Measurements from ENCODE around the gene MUS81. TPM values are rescaled to one million over a fixed set of nuclear protein-coding genes. Genes with fewer than 3 reads are reported as not detected.

MUS81 gene
- total and polyA plus RNA-seq, 2 of the 4 experiments (the other 2 are of a cell fraction): 23.7 to 47.9 TPM

DNA sequence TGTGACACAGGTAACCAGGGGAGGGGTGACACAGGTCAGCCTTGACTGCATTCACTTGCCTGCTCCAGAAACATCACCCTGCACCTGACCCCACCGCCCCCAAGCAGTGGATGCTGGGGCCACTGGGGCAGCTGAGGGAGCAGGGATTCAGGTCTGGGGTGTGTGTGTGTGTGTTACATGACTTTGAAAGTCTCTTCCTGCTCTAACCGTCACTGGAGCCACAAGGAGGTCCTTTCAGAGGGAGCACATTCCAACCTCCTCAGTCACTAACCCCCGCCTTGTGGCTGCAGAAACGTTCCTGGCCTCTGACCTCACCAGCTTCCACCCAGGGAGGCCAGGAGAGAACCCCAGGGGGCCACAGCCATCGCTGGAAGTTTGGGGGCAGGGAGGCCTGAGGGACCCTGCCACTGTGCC is 42.8 kb downstream of the MUS81 start (continued):
- TF ChIP-seq RFX5 (IDR thresholded peaks at IDR 0.05; ENCODE audit: low read depth, low read length): no peak
- TF ChIP-seq RCOR1 (IDR thresholded peaks at IDR 0.05; ENCODE audit: insufficient replicate concordance, low read length): no peak
- peak; percentile 2; the same call in 1 of the 2 replicates for TF ChIP-seq NFE2L2 (IDR thresholded peaks at IDR 0.05; ENCODE audit: low read depth, low read length)
- no peak for TF ChIP-seq MXI1 (IDR thresholded peaks at IDR 0.05; ENCODE audit: borderline replicate concordance, low read depth, low read length)

DNA sequence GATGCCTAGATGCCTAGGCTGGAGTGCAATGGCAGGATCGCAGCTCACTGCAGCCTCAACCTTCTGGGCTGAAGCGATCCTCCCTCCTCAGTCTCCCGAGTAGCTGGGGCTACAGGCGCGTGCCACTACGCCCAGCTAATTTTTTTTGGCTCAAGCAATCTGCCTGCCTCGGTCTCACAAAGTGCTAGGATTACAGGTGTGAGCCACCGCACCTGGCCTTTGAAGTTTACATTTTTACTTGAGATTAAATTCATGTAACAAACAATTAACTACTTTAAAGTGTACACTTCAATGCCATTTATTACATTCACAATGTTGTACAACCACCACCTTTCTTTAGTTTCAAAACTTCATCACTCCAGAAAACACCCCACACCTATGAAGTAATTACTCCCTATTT is 43.5 kb downstream of the MUS81 start:
- H2AFZ ChIP-seq (replicated peaks; ENCODE audit: low read length, poor library complexity): no peak overlapping the region
- peaks cover 11% of the 10 kb centered on the region for H4K20me1 ChIP-seq (ENCODE audit: insufficient read depth, low read length)
- peak overlapping the region; percentile 99 for H4K91ac ChIP-seq (ENCODE audit: insufficient read depth, low read depth, low read length)
- H2BK5ac ChIP-seq (ENCODE audit: low read depth, low read length, poor library complexity, severe bottlenecking): peak overlapping the region; percentile 100
- H3K36me3 ChIP-seq (ENCODE audit: control insufficient read depth, insufficient read depth, low read length): no peaks in the 10 kb centered on the region; the same call in 1 of the 2 replicates
- peak overlapping the region; percentile 98 for H2BK15ac ChIP-seq (ENCODE audit: low read depth, low read length)
- no peaks in the 10 kb centered on the region for H3K9me3 ChIP-seq (ENCODE audit: control insufficient read depth, insufficient read depth, low read length)
- peak overlapping the region; percentile 97 for H3K27ac ChIP-seq (ENCODE audit: insufficient read depth, low read length)
- peak overlapping the region; percentile 99 for H2BK20ac ChIP-seq (ENCODE audit: low read depth, low read length)
- ChIA-PET POLR2A (ENCODE audit: unreplicated experiment) (interaction anchor here (0.6 to 1.3 kb wide), 2 partner anchors 9 to 17 kb away, joined by 3 to 4 read pairs; no protein-coding TSS in a partner anchor), CTCF (no interaction called here)
- peak overlapping the region; percentile 98 for H3K4ac ChIP-seq (ENCODE audit: low read depth, low read length)
- no peak for ATAC-seq (ENCODE audit: low read depth)
- intact Hi-C loops (cut with micrococcal nuclease): loop anchor here (1.0 kb wide), 1 partner anchor 8 kb away; no protein-coding TSS in a partner anchor
- H4K8ac ChIP-seq (ENCODE audit: low read depth in 2 of 2, low read length in 2 of 2): peak overlapping the region; percentile 89 to 97
- H3K56ac ChIP-seq (ENCODE audit: extremely low read depth, insufficient read depth, low read length): peak overlapping the region; percentile 97
- no peaks in the 10 kb centered on the region for H3K27me3 ChIP-seq (ENCODE audit: control insufficient read depth, insufficient read depth, low read length)
- peaks cover 31 to 63% of the 10 kb centered on the region in 2 experiments for H3K79me1 ChIP-seq (ENCODE audit: low read depth in 1 of 2, low read length in 2 of 2)
- peak overlapping the region; percentile 99 for H2AK9ac ChIP-seq (replicated peaks; ENCODE audit: low read depth, low read length, poor library complexity)
- H3K9ac ChIP-seq (ENCODE audit: low read depth, low read length): peak overlapping the region; percentile 67; the same call in 1 of the 2 replicates
- no peak overlapping the region; the same call in 1 of the 2 replicates for H3K4me2 ChIP-seq (ENCODE audit: low read depth, low read length)
- dilution Hi-C loops (cut with HindIII; ENCODE audit: low sequenced_read_pairs, unreplicated experiment): no loop called here
- H3K23ac ChIP-seq (ENCODE audit: low read depth, low read length): peak overlapping the region; percentile 99
- peak overlapping the region; percentile 95 for H3K14ac ChIP-seq (replicated peaks; ENCODE audit: low read depth, low read length)
- H2AK5ac ChIP-seq (ENCODE audit: low read depth, low read length): peak overlapping the region; percentile 100
- BruUV-seq (replicated peaks): no TSS peak
- 90% methylated on average over 7 of the region's 8 CpGs; no CpG with 5 or more reads in 1 of the 2 experiments for WGBS, 2 experiments (ENCODE audit: extremely low coverage in 2 of 2, insufficient read length in 1 of 2)
- in situ Hi-C loops (cut with MboI; ENCODE audit: low sequenced_read_pairs): no loop called here
- no peak for TF ChIP-seq FOS (IDR thresholded peaks at IDR 0.05; ENCODE audit: low read depth, low read length)
- TF ChIP-seq, protein P1, sequence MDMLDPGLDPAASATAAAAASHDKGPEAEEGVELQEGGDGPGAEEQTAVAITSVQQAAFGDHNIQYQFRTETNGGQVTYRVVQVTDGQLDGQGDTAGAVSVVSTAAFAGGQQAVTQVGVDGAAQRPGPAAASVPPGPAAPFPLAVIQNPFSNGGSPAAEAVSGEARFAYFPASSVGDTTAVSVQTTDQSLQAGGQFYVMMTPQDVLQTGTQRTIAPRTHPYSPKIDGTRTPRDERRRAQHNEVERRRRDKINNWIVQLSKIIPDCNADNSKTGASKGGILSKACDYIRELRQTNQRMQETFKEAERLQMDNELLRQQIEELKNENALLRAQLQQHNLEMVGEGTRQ (IDR thresholded peaks at IDR 0.05; ENCODE audit: low read depth, low read length): no peak
- TF ChIP-seq RFX5 (IDR thresholded peaks at IDR 0.05; ENCODE audit: low read depth, low read length): no peak
- no peak for TF ChIP-seq MAFK (IDR thresholded peaks at IDR 0.05; ENCODE audit: low read depth, low read length)
- TF ChIP-seq MAZ (IDR thresholded peaks at IDR 0.05; ENCODE audit: borderline replicate concordance, low read depth, low read length): no peak
- no peak for TF ChIP-seq POLR2A (IDR thresholded peaks at IDR 0.05; ENCODE audit: low read depth, low read length)
- TF ChIP-seq SMC3 (IDR thresholded peaks at IDR 0.05; ENCODE audit: low read depth, low read length): no peak
- TF ChIP-seq, protein P2, sequence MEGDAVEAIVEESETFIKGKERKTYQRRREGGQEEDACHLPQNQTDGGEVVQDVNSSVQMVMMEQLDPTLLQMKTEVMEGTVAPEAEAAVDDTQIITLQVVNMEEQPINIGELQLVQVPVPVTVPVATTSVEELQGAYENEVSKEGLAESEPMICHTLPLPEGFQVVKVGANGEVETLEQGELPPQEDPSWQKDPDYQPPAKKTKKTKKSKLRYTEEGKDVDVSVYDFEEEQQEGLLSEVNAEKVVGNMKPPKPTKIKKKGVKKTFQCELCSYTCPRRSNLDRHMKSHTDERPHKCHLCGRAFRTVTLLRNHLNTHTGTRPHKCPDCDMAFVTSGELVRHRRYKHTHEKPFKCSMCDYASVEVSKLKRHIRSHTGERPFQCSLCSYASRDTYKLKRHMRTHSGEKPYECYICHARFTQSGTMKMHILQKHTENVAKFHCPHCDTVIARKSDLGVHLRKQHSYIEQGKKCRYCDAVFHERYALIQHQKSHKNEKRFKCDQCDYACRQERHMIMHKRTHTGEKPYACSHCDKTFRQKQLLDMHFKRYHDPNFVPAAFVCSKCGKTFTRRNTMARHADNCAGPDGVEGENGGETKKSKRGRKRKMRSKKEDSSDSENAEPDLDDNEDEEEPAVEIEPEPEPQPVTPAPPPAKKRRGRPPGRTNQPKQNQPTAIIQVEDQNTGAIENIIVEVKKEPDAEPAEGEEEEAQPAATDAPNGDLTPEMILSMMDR (conservative IDR thresholded peaks at IDR 0.05; ENCODE audit: low read depth, low read length): no peak
- no peak for TF ChIP-seq NFE2L2 (IDR thresholded peaks at IDR 0.05; ENCODE audit: low read depth, low read length)
- TF ChIP-seq CHD1 (IDR thresholded peaks at IDR 0.05; ENCODE audit: low read depth, low read length): no peak
- no peak for TF ChIP-seq RCOR1 (IDR thresholded peaks at IDR 0.05; ENCODE audit: insufficient replicate concordance, low read length)
- TF ChIP-seq MXI1 (IDR thresholded peaks at IDR 0.05; ENCODE audit: borderline replicate concordance, low read depth, low read length): no peak
- peaks cover 19% of the 10 kb centered on the region for H3K9me1 ChIP-seq (ENCODE audit: insufficient read depth, low read length)
- DNase-seq: no peak
- H3K4me3 ChIP-seq (ENCODE audit: insufficient read depth, low read depth, low read length): no peak overlapping the region
- peak overlapping the region; percentile 83 for H3K18ac ChIP-seq (ENCODE audit: low read depth, low read length)
- peak overlapping the region; percentile 100 for H2BK120ac ChIP-seq (ENCODE audit: low read depth, low read length)
- H3K4me1 ChIP-seq (ENCODE audit: control insufficient read depth, insufficient read depth, low read length): peaks cover 20% of the 10 kb centered on the region
- peak overlapping the region; percentile 87 for H4K5ac ChIP-seq (ENCODE audit: low read depth, low read length)

Measured in IMR-90 (cell line).